CMK (cell line): ENCODE measurements around the gene GPANK1.
"Not testable (repeated sequence)": the region's sequence is repeated elsewhere in the genome, so short reads cannot be mapped to it uniquely, and the experiment has no call there.

Source experiments
- DNase-seq: peaks from one replicate; pipeline ENCODE4 v3.0.0-alpha.2; 2010; ENCODE audit warnings: low read depth

The GPANK1 gene

DNA sequence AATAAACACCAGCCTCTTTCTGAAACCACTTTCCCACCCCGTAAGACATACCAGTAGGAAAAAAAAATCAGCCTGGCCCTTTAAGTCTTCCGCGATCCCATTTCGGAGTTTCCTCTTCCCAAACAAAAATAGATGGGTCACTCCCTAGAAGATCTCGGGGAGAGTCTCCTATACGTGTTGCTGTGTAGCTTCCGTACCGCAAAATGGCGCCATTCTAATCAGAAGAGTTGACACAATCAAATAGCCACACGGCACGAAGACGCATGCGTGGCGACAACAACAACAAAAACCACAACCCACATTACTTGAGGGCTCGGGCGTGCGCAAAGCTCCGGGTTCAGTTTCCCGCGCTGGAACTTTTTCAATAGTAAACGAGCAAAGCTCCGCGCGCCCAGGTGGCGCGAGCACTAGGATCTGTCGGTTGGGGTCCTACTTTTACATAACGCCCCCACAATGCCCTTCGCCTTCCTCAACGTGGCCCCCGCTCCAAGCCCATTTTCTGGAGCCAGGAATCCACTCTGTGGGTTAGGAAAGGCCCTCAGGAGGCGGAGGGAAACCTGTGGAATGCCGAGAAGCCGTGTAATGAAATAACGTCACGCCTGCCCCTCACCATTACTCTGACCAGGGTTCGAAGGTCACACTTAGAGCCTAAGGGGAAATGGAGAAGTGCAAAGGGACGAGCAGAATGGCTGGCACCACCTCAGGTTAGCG, at the start of gene GPANK1:
Gene GPANK1 (minus strand): TSS at position 208 of the 711 bp plus-strand sequence. CDS start 519 bp downstream, outside the sequence.
- peak; percentile 87 for DNase-seq

DNA sequence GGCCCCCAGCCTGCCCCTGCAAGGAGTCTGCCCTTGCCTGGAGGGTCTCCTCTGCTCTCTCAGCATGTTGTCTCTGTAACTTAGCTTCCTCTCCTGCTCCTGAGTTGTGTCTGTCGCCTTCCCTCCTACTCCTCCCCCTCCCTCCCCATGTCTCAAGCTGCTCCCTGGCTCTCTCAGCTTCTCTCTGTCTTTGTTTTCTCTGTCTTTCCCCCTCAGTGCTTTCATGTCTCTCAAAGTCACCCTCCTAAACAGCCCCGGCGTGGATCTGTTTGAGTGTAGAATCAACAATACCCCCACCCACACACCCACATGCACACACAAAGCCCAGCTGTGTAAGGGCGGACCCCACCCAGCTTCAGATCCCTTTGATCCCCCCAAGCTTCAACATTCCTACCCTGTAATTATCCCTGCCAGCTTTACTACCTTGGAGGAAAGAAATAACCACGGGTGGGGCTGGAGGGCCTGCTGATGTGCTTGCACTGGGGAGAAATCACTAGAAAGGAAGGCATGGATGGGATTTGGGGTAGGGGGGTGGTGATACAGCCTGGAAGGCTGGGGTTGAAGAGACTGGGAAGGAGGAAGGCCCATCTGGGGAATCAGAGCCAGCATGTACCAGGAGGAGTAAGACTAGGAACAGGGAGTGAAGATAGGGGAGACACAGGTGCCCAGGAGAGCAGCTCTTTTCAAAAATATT, 49.3 kb upstream of the GPANK1 start:
- no peak for DNase-seq

DNA sequence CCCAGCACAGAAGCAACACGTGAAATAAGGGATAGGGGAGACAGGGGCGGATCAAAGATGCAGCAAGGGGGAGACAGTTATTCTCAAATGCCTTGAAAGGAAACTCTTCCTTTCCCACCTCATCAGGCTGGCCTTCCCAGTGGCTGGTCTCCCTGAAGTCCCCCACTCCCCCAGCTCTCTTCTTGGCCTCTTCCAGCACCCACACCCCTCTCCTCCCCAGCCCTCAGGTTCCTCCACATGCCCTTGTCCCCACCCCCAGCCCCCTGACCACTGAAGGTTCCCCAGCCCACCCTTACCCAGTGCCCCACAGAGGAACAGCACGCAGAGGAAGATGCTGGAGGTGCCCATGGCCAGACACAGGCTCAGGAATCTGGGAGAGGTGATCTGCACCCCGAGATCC, 48.7 kb upstream of the GPANK1 start:
- DNase-seq = no peak

DNA sequence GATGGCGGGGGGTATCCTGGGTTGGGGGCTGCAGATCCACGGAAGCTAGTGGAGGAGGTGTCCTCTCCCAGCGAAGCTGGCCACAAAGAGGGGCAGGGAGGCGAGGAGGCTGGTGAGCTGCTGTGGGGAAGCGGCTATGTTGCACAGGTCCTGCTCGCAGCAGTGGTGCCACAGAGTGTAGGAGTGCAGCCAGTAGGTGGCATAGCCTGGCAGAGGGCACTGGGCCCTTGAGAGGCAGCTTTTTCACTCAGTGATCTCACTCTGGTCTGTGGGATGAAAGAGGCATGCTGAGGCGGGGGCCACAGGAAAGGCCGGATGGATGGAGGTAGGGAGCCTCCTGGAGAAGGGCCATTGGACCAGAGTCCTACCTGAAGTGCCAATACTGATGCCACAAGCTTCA, 47.5 kb upstream of the GPANK1 start:
- DNase-seq = no peak

DNA sequence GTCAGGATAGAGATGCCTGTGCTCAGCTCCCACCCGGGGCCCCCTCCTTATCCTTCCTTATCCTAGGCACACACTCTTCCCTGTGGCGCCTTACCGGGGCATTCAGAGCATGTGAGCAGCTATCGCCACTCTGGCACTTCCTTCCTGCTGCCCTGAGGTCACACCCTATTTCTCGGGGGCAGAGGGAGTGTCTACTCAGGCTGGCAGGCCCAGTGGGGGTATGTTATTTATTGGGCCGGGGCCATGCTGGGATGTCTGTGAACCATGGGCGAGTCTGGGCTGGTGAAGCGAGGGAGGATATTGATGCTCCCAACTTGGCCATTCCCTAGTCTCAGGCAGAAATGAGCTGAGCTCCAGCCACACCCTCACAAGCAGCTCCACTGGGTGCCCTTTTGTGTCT, 46.4 kb upstream of the GPANK1 start:
- peak; percentile 97 for DNase-seq

DNA sequence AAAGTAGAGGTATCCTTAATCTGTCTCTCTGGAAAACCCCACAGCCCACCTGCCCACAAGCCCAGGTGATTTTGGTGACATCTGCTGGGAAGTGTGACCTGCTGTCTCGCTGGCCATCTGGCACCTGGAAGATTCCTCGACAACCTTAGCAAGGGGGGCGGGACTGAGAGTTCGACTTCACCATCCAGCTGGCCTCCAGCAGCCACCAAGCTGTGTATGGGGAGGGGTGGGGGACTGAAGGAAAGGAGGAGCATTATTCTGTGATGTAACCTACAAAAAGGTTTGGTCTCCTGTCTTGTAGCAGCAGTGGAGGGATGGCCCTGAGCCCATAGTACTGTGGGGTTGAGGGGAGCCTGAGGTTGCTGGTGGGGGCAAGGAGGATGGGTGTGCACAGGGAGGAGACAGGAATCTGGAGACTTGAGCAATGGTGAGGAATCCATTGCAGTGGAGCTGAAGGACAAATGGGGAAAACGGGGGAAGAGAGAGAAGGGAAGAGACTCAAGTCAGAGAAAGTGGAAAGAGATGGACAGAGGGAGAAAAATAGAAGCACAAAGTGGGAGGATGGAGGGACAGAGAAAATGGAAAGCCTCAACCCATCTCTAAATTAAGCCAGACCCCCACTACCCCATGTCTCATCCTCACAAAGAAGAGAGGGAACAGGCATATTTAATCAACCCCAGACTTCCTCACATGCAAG, 45.9 kb upstream of the GPANK1 start:
- DNase-seq = peak; percentile 47

DNA sequence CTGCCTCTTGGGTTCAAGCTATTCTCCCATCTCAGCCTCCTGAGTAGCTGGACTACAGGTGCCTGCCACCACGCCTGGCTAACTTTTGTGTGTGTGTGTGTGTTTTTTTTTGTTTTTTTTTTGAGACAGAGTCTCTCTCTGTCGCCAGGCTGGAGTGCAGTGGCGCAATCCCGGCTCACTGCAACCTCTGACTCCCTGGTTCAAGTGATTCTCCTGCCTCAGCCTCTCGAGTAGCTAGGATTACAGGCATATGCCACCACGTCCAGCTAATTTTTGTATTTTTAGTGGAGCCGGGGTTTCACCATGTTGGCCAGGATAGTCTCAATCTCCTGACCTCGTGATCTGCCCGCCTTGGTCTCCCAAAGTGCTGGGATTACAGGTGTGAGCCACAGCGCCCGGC, 44.4 kb upstream of the GPANK1 start:
- DNase-seq = not testable (repeated sequence)

DNA sequence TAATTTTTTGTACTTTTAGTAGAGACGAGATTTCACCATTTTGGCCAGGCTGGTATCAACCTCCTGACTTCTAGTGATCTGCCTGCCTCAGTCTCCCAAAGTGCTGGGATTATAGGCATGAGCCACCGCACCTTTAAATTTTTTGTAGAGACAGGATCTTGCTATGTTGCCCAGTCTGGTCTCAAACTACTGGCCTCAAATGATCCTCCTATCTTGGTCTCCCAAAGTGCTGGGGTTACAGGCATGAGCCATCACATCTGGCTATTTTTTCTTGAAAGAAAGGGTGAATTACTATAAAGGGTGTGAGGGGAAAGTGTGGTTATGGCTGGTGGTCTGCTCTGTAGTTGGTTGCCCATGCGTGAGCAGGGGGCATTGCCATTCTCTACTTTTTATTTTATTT, 43.4 kb upstream of the GPANK1 start:
- DNase-seq = no peak

DNA sequence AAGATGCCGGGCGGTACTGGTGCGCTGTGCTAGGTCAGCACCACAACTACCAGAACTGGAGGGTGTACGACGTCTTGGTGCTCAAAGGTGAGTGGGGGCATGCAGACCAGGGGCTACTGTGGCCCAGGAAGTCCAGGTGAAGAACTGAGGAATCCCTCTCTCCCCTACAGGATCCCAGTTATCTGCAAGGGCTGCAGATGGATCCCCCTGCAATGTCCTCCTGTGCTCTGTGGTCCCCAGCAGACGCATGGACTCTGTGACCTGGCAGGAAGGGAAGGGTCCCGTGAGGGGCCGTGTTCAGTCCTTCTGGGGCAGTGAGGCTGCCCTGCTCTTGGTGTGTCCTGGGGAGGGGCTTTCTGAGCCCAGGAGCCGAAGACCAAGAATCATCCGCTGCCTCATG, 42.9 kb upstream of the GPANK1 start:
- no peak for DNase-seq

DNA sequence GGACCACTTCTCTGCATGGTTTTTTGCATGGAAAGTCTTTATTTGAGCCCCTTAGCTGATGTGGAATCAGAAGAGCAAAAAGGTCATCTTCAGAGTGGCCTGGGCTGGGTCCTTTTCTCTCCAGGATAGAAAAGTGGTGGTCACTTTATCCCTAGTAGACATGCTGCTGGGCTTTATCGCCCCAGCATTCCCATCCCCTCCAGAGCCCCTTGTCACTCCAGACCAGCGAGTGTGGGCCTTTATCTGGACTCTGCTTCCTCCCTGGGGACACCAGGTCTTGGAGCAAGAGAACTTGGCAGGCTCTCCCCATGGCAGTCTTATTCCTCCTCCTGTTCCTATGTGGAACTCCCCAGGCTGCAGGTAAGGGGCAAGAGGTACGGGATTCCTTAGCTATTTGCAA, 41.8 kb upstream of the GPANK1 start, which contains the start of gene LY6G6F:
Gene LY6G6F (plus strand): TSS at position 268 of the 400 bp plus-strand sequence. CDS start 41 bp downstream, at position 309.
- DNase-seq = no peak

DNA sequence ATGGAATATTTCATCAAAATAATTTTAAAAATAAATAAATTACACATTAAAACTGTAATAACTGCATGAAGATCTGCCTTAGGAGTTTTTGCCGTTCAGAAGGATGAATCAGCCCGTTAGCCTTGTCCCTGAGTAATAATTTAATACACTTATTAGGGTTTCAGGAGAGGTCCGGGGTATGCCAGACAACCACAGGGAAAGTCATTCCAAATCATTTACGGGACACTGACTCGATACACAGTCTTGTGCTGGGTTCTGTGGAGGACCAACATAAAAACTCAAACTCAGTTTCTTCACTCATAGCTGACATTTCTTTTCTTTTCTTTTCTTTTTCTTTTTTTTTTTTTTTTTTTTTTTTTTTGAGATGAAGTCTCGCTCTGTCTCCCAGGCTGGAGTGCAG, 41.1 kb upstream of the GPANK1 start:
- no peak for DNase-seq

DNA sequence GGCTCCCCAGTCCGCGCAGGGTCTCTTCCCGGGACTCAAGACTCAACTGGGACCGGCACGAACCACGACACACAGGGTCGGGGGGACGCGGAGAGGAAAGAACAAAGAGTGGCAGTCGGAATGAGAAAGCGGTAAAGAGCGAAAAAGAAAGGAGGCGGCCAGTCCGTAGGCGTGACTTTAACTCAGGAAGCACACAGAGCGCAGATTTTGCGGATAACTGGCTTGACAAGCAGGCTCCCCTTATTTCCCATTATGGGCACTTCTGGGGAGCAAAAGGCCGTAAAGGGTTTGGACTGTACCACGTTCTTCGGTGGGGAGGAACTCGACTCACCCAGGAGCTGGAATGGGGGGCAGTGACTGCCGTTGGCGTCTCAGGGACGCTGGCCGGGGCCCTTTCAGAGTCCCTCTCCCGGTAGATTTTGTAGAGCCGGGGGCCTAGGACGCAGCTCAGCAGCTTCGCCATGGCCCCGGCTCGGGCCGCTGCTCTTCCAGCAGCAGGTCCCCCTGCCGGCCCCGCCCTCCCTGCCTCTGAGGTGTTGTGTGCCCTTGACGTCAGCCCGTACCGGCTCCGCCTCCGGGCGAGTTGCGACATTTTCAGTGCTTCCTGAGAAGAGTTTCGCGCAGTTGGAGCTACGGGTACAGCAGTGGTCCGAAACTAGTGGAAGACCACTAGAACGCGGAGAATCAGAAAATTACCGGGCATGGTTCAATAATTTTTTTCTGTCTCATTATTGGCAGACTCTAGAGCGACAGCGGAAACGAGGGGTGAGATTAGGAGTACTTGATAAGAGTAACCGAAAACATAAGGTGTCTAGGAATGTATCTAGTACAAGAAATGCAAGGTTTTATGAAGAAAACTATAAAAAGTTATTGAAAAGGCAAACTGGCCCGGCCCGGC, 38.3 kb upstream of the GPANK1 start, which contains the start of gene ABHD16A:
Gene ABHD16A (minus strand): TSS at position 506 of the 898 bp plus-strand sequence. CDS start 43 bp downstream, at position 463.
- DNase-seq = peak; percentile 98

DNA sequence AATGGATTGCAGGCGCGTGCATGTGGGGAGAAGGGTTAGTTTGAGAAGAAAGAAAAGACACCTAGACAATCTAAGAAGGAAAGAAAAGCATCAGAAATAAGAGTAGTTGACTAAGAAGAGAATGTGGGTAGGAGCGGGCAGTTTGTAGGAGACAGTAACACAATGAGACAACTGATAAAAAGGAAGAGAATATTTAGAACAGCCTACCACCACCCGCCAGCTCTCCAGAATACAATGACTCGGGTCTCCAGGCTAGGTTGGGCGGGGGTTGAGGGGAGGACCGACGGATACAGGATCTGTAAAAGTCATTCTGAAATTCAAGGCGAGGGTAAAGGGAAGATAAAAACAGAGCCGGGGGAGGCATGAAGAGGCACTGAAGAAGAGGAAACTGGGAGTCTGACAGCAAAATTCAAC, 37.6 kb upstream of the GPANK1 start:
- no peak for DNase-seq

DNA sequence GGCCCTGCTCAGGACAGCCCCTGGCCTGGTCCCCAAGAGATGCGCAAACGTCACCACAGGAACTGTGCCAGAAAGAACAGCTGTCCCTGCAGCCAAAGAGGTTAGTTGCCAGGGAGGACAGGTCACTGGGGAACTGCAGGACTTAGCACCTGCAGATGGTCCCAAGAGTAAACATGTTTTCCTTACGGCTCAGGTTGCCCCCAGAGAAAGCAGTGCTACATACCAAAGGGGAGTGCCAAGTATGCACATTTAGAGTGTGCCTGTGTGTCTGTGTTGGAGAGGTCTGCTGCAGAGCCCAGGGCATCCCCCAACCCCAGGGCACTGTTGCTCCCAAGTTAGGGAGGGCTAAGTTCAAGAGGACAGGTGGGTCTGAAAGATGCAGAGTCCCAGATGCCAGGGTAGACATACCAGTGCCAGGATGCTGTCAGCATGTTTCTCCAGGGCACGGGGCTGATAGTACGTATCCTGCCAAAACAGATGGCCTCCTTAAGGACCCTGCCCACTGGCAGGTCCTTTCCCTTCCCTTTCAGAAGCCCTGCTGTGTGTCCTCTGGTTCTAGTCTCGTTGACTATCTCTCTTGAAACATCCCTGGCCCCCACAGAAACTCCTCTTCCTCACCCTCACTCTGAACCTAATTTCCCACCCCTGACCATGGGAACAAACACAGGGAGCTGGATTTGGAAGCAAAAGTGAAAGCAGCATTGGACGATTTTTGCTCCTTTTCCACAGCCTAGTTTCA, 37.0 kb upstream of the GPANK1 start:
- DNase-seq = peak; percentile 77

DNA sequence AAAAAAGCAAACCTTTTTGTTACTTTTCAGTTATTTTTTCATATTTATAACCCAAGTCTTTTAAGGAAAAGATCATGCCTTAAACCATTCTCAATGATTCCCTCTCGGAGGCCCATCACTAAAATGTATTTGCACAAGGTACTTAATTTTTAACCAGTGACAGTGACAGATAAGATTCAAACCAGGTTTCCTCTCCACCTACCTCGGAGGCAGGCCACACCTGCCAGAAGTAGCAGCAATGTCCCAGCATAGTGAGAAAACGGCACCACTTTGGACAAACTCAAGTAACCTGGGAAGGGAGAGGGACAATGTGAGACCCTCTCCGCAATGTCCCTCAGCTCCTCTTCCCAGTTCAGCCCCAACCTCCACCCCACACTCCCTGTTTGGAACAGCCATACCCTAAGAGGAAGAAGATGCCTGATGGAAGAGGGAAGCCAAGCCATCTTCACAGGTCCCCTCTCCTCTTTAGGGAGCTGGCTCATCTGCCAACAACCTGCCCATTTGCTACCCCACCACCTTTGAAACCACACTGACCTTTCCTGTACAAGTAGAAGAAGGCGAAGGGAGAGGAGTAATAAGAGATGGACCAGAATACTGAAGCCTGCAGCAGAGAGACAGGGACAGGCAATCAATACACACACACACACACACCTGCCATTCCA, 36.1 kb upstream of the GPANK1 start:
- DNase-seq = no peak

DNA sequence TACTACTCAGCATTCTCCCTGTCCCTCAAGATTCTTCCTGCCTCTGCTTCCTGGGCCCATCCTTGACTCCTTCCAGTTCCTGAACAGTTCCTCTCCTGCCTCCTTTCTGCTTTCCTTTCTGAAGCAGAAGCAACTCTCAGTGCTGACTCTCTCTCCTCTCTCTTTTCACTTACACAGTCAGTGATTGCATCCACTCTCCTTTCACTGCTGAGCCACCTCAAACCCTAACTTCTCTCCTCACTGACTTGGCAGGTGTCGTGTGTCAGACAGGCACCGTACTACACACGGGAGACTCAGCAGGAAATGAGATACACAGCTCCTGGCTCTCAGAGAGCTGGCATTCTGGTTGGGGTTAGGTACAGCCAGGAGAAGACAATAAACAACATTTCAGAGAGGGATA, 32.8 kb upstream of the GPANK1 start:
- DNase-seq = no peak

DNA sequence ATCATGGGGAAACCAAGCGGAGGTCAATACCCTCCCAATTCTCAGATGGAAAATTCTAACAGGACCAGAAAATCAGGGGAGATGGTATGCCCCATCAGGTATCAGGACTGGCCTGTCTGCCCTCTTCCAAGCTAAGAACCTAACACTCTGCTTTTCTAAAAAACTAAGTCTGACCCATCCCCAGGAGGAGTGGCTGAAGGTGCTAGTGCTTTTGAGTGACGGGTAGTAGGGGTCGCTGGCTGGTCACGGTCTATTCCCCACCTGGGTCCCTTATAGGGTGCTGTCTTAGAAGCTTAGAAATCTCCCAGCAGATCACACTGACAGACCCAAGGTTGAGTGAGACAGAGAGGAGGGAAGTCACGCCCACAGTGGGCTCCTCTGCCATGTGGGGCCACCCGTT, 28.7 kb upstream of the GPANK1 start:
- DNase-seq = no peak

DNA sequence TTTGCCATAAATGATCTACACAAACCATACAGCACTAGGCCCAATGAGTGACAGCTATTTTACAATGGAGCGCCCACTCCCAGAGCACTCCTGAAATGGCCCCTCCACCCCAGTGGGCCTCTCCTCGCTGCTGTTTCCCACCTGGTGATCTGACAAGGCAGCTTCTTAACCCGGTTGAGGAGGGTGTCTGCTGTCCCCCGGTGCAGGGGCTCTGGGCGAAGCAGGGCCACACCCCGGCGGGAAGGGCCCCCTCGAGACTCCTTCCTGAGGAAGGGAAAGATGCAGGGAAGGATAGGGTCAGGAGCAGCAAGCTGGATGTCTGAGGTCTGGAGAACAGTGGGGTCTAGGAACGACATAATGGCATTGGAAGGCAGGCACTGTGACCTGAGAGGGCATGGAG, 28.1 kb upstream of the GPANK1 start:
- no peak for DNase-seq

DNA sequence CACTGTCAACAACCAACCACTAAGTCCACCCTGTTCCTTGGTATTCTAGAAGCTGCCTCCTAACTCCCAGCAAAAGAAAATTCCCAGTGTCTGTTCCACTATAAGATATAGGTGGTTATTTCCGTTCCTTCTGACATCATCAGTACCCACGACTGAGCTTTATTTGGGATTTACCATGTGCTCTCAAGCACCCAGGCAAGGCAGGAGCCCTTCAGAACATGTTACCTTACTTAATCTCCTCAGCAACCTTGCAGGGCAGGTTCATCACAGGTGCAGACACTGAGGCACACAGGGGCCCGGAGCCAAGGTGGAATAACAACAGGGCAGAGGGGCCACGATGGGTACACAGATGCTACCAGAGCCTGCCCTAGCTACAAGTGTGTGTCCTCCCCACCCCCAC, 27.6 kb upstream of the GPANK1 start:
- no peak for DNase-seq

DNA sequence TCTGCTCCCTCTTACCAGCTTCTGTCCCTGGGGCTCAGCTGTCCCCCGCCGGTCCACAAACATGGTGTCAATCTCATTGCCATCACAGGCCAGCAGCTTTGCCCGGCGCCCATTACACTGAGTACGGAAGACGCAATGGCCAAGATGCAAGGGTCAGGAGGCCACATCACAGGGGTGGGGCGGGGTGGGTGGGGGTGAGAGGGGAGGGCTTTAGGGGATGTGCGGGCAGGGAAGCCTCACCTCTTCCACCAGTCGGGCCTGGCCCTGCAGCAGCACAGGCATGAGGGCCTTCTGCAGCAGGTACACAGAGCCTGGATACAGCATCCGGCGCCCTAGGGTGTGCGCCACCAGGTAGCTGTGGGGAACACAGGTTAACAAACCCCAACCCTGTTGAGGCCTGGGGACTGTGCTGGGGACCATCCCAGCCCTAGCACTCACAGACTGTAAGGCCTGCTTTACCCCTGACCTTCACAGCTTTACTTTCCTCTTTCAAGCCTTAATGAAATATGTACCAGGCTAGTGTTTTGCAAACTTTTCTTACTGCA, 26.8 kb upstream of the GPANK1 start:
- DNase-seq = no peak
